Measurements from ENCODE around the gene ABHD2. TPM values are rescaled to one million over a fixed set of nuclear protein-coding genes. Genes with fewer than 3 reads are reported as not detected.
"Not testable (repeated sequence)": the region's sequence is repeated elsewhere in the genome, so short reads cannot be mapped to it uniquely, and the experiment has no call there.

ABHD2 gene
- polyA plus RNA-seq, 1 experiment, result 51.5 TPM

- no peak for DNase-seq (ENCODE audit: low read depth, low spot score)
- TF ChIP-seq CTCF (IDR thresholded peaks at IDR 0.05; ENCODE audit: low read depth, low read length), result no peak
- CTCF ChIA-PET, result interaction anchor here (0.6 to 3.0 kb wide), 6 partner anchors 10 to 170 kb away, joined by 3 to 17 read pairs (median 8); no protein-coding TSS in a partner anchor
- no peaks in the 10 kb centered on the region for H3K9me3 ChIP-seq (ENCODE audit: control insufficient read depth, insufficient read depth, low read length)
- no peaks in the 10 kb centered on the region for H3K27me3 ChIP-seq (ENCODE audit: control insufficient read depth, insufficient read depth, low read length)
- POLR2A ChIA-PET, result no interaction called here
- no peak overlapping the region for H3K4me3 ChIP-seq (ENCODE audit: low read depth, low read length)
- no peak overlapping the region for H3K27ac ChIP-seq (ENCODE audit: low read depth, low read length)
Measured at GRCh38 chr15:89119489-89120478, 31.5 kb downstream of the ABHD2 start.

GRCh38 chr15:89120479-89121000 lies 32.3 kb downstream of the ABHD2 start:
- POLR2A ChIA-PET, result not testable (repeated sequence)

DNA sequence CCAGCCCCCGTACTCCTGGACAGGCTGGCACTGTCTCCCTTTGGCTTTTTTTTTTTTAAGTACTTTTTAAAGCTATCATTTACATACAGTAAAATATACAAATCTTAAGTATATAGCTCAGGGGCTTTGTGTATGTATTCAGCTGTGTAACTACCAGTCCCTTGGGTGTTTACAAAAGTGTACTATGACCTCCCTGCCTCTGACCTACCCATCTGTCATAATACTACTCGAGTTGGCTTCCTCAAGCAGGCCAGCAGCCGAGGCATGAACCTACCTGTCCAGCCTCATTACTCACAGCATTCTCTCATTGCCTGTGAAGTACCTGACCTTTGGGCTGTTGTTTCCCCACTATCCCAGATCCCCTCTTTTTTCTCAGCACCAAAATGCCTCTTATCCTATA lies 33.2 kb downstream of the ABHD2 start:
- Histone ChIP-seq H3K9me3 (ENCODE audit: control insufficient read depth, insufficient read depth, low read length) (no peaks in the 10 kb centered on the region), H3K27ac (ENCODE audit: low read depth, low read length) (no peak overlapping the region), H3K27me3 (ENCODE audit: control insufficient read depth, insufficient read depth, low read length) (no peaks in the 10 kb centered on the region), H3K4me3 (ENCODE audit: low read depth, low read length) (no peak overlapping the region)
- ChIA-PET POLR2A (interaction anchor here (0.6 kb wide), 1 partner anchor 119 kb away, joined by 3 read pairs; no protein-coding TSS in a partner anchor), CTCF (interaction anchor here (0.6 to 3.0 kb wide), 4 partner anchors 8 to 64 kb away, joined by 3 to 17 read pairs (median 6); no protein-coding TSS in a partner anchor)
- no peak for DNase-seq (ENCODE audit: low read depth, low spot score)
- TF ChIP-seq CTCF (IDR thresholded peaks at IDR 0.05; ENCODE audit: low read depth, low read length), result no peak

More at GRCh38 chr15:89120479-89121000, 32.3 kb downstream of the ABHD2 start:
- DNase-seq (ENCODE audit: low read depth, low spot score); H3K27ac ChIP-seq (ENCODE audit: low read depth, low read length); H3K9me3 ChIP-seq (ENCODE audit: control insufficient read depth, insufficient read depth, low read length); H3K4me3 ChIP-seq (ENCODE audit: low read depth, low read length); H3K27me3 ChIP-seq (ENCODE audit: control insufficient read depth, insufficient read depth, low read length): not testable (repeated sequence)
- CTCF ChIA-PET, result interaction anchor here (0.6 to 3.0 kb wide), 5 partner anchors 9 to 169 kb away, joined by 3 to 17 read pairs (median 7); no protein-coding TSS in a partner anchor

DNA sequence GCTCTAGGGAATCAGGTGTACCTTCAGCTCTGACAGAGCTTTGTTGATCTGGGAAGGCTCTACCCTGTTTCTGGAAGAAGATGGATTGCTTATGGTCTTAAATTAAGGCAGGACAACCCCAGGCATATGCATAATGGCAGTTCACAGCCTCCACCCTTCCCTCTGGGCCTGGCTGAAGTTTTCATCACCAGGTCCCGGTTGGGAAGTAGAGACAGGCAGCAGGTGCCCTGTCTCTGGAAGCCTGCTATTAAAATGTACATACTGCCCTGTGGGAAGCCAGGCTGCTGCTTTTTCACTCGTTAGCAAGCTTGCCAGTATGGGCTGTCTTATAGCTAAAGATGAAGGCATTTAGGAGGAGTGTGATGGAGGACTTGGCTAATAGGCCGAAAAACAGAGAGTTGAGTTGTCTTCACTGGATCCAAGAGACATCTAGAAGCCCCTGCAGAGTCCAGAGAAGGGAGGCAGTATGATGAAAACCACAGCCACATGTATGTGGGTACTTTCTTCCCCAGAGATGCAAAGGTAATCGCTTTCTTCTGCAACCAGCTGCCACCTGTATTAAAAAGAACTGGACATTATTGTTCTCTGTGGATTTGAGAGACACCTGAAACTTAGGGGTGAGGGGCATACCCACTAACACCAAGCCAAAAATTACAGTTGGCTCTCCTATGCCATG lies 34.4 kb downstream of the ABHD2 start:
- H3K27me3 ChIP-seq (ENCODE audit: control insufficient read depth, insufficient read depth, low read length), result no peaks in the 10 kb centered on the region
- H3K4me3 ChIP-seq (ENCODE audit: low read depth, low read length), result no peak overlapping the region
- ChIA-PET CTCF (interaction anchor here (0.7 to 1.0 kb wide), 3 partner anchors 8 to 55 kb away, joined by 3 to 7 read pairs (median 5); no protein-coding TSS in a partner anchor), POLR2A (interaction anchor here (0.9 kb wide), 1 partner anchor 35 kb away, joined by 3 read pairs; the partner anchor contains the start of gene ABHD2)
- H3K9me3 ChIP-seq (ENCODE audit: control insufficient read depth, insufficient read depth, low read length), result no peaks in the 10 kb centered on the region
- no peak for DNase-seq (ENCODE audit: low read depth, low spot score)
- H3K27ac ChIP-seq (ENCODE audit: low read depth, low read length), result no peak overlapping the region
- no peak for TF ChIP-seq CTCF (IDR thresholded peaks at IDR 0.05; ENCODE audit: low read depth, low read length)

DNA sequence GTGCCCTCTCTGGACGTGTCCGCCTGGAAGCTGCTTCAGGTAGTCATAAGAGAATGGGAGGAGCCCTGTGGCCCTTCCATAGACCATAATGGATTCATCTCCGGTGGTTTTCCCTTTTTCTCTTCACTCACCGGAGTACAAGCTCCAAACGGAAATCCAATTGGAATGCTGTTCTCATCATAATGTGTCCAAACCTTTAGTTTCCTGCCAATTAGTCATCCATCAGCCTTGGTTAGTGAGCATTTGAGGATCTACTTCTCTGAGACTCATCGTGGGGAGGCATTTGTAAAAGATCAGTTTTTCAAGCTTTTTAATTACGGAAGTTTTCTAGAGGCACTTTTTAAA lies 34.9 kb downstream of the ABHD2 start:
- CTCF ChIA-PET, result interaction anchor here (0.6 to 1.7 kb wide), 5 partner anchors 8 to 66 kb away, joined by 3 to 10 read pairs (median 5); no protein-coding TSS in a partner anchor
- H3K4me3 ChIP-seq (ENCODE audit: low read depth, low read length), result no peak overlapping the region
- DNase-seq (ENCODE audit: low read depth, low spot score), result no peak
- TF ChIP-seq CTCF (IDR thresholded peaks at IDR 0.05; ENCODE audit: low read depth, low read length), result no peak
- no peaks in the 10 kb centered on the region for H3K9me3 ChIP-seq (ENCODE audit: control insufficient read depth, insufficient read depth, low read length)
- POLR2A ChIA-PET, result no interaction called here
- H3K27ac ChIP-seq (ENCODE audit: low read depth, low read length), result no peak overlapping the region
- H3K27me3 ChIP-seq (ENCODE audit: control insufficient read depth, insufficient read depth, low read length), result no peaks in the 10 kb centered on the region
